IMR-90 (cell line): ENCODE data around the gene RBFOX2. TPM values are rescaled to one million over a fixed set of nuclear protein-coding genes. Genes with fewer than 3 reads are reported as not detected.

Experiments
- ATAC-seq: fragments of 200-7000 bp; cut with Tn5 transposase; 2 replicates; pipeline ENCODE4 v1.9.1; 2020; ENCODE audit warnings: low read depth, mild to moderate bottlenecking, moderate library complexity
- BruUV-seq: library from RNA; stranded (reverse); fragments of 400-500 nt; replicated peaks from 2 replicates; lab custom pipeline; 2021; lab: Mats Ljungman, UMichigan
- CTCF ChIA-PET: fragments of 300-600 bp; formaldehyde crosslinking; extraction: SDS; loops from one replicate; lab custom pipeline; 2021; ENCODE audit warnings: antibody characterized with exemption; lab: Yijun Ruan, JAX
- POLR2A ChIA-PET: fragments of 300-600 bp; sonication (Branson Sonifier 250); formaldehyde crosslinking; loops from one replicate; lab custom pipeline; 2022; ENCODE audit warnings: antibody characterized with exemption; ENCODE audit not compliant: unreplicated experiment; lab: Charles Lee
- DNase-seq: peaks from one replicate; pipeline ENCODE4 v3.0.0; 2013
- H2AFZ ChIP-seq: replicated peaks from 2 replicates; pipeline ENCODE3; 2013; ENCODE audit warnings: low read length, mild to moderate bottlenecking; ENCODE audit not compliant: poor library complexity
- H2AK5ac ChIP-seq: 2 replicates; pipeline ENCODE4 v1.6.1; 2013; ENCODE audit warnings: low read depth, low read length, inconsistent platforms
- H2AK9ac ChIP-seq: replicated peaks from 2 replicates; pipeline ENCODE3; 2013; ENCODE audit warnings: mild to moderate bottlenecking, low read depth, low read length, moderate library complexity; ENCODE audit not compliant: poor library complexity
- H2BK120ac ChIP-seq: 2 replicates; pipeline ENCODE4 v1.6.1; 2013; ENCODE audit warnings: low read depth, low read length, inconsistent platforms
- H2BK15ac ChIP-seq: 3 replicates; pipeline ENCODE4 v1.6.1; 2013; ENCODE audit warnings: low read depth, low read length, inconsistent platforms
- H2BK20ac ChIP-seq: 2 replicates; pipeline ENCODE4 v1.6.1; 2013; ENCODE audit warnings: low read depth, mild to moderate bottlenecking, inconsistent platforms, low read length, moderate library complexity
- H2BK5ac ChIP-seq: 2 replicates; pipeline ENCODE4 v1.6.1; 2013; ENCODE audit warnings: mild to moderate bottlenecking, low read depth, low read length, inconsistent platforms; ENCODE audit not compliant: poor library complexity, severe bottlenecking
- H3K14ac ChIP-seq: replicated peaks from 2 replicates; pipeline ENCODE4 v1.6.1; 2013; ENCODE audit warnings: low read depth, low read length, inconsistent platforms
- H3K18ac ChIP-seq: 2 replicates; pipeline ENCODE4 v1.6.1; 2013; ENCODE audit warnings: low read depth, low read length, control low read depth
- H3K23ac ChIP-seq: 2 replicates; pipeline ENCODE4 v1.6.1; 2013; ENCODE audit warnings: low read depth, low read length, inconsistent platforms
- H3K27ac ChIP-seq: 2 replicates; pipeline ENCODE4 v1.5.1; 2013; ENCODE audit warnings: mild to moderate bottlenecking, control low read depth, low read length; ENCODE audit not compliant: insufficient read depth
- H3K27me3 ChIP-seq: 2 replicates; pipeline ENCODE4 v1.6.1; 2013; ENCODE audit warnings: low read length; ENCODE audit not compliant: control insufficient read depth, insufficient read depth
- H3K36me3 ChIP-seq: 2 replicates; pipeline ENCODE4 v1.6.1; 2013; ENCODE audit warnings: low read length, mixed read lengths; ENCODE audit not compliant: control insufficient read depth, insufficient read depth
- H3K4ac ChIP-seq: 2 replicates; pipeline ENCODE4 v1.6.1; 2013; ENCODE audit warnings: low read depth, low read length, inconsistent platforms
- H3K4me1 ChIP-seq: 2 replicates; pipeline ENCODE4 v1.6.1; 2013; ENCODE audit warnings: low read length, mixed read lengths; ENCODE audit not compliant: control insufficient read depth, insufficient read depth
- H3K4me2 ChIP-seq: 2 replicates; pipeline ENCODE4 v1.6.1; 2013; ENCODE audit warnings: low read depth, mild to moderate bottlenecking, control low read depth, low read length, moderate library complexity
- H3K4me3 ChIP-seq: 2 replicates; pipeline ENCODE4 v1.5.1; 2013; ENCODE audit warnings: low read depth, mild to moderate bottlenecking, control low read depth, low read length, moderate library complexity; ENCODE audit not compliant: insufficient read depth
- H3K56ac ChIP-seq: 2 replicates; pipeline ENCODE4 v1.6.1; 2013; ENCODE audit warnings: low read length, inconsistent platforms; ENCODE audit not compliant: insufficient read depth; ENCODE audit errors: extremely low read depth
- H3K79me1 ChIP-seq, 2 experiments: 2 replicates each; pipeline ENCODE4 v1.6.1; 2013; ENCODE audit warnings: low read length in 2 of 2, inconsistent platforms in 1 of 2, low read depth in 1 of 2
- H3K9ac ChIP-seq: 2 replicates; pipeline ENCODE4 v1.6.1; 2013; ENCODE audit warnings: low read depth, low read length, control low read depth
- H3K9me1 ChIP-seq: 2 replicates; pipeline ENCODE4 v1.6.1; 2013; ENCODE audit warnings: low read length, inconsistent platforms; ENCODE audit not compliant: insufficient read depth
- H3K9me3 ChIP-seq: 2 replicates; pipeline ENCODE4 v1.6.1; 2013; ENCODE audit warnings: low read length; ENCODE audit not compliant: control insufficient read depth, insufficient read depth
- H4K20me1 ChIP-seq: 2 replicates; pipeline ENCODE4 v1.6.1; 2013; ENCODE audit warnings: low read length, inconsistent platforms; ENCODE audit not compliant: insufficient read depth
- H4K5ac ChIP-seq: 2 replicates; pipeline ENCODE4 v1.6.1; 2013; ENCODE audit warnings: mild to moderate bottlenecking, low read depth, low read length, control low read depth
- H4K8ac ChIP-seq, 2 experiments: 2 replicates each; pipeline ENCODE4 v1.6.1; 2013; ENCODE audit warnings: low read depth in 2 of 2, low read length in 2 of 2, control low read depth in 1 of 2, inconsistent platforms in 1 of 2
- H4K91ac ChIP-seq: 2 replicates; pipeline ENCODE4 v1.6.1; 2013; ENCODE audit warnings: low read depth, low read length, inconsistent platforms; ENCODE audit not compliant: insufficient read depth
- BHLHE40 ChIP-seq: fragments of 150-350 bp; IDR thresholded peaks from 2 replicates; pipeline ENCODE4 v1.6.1; 2016; ENCODE audit warnings: mild to moderate bottlenecking, low read depth, low read length
- CEBPB ChIP-seq: IDR thresholded peaks from 2 replicates; pipeline ENCODE4 v1.6.1; 2012; ENCODE audit warnings: low read depth, low read length, improper control_type of control experiment
- CHD1 ChIP-seq: IDR thresholded peaks from 2 replicates; pipeline ENCODE4 v1.6.1; 2012; ENCODE audit warnings: low read depth, low read length, improper control_type of control experiment
- FOS ChIP-seq: fragments of 150-350 bp; IDR thresholded peaks from 2 replicates; pipeline ENCODE4 v1.6.1; 2016; ENCODE audit warnings: low read depth, low read length
- MAZ ChIP-seq: IDR thresholded peaks from 2 replicates; pipeline ENCODE4 v1.6.1; 2012; ENCODE audit warnings: low read depth, mild to moderate bottlenecking, low read length, improper control_type of control experiment, moderate library complexity, borderline replicate concordance
- MXI1 ChIP-seq: IDR thresholded peaks from 2 replicates; pipeline ENCODE4 v1.6.1; 2012; ENCODE audit warnings: low read depth, mild to moderate bottlenecking, low read length, moderate library complexity, borderline replicate concordance
- NFE2L2 ChIP-seq: fragments of 150-350 bp; IDR thresholded peaks from 2 replicates; pipeline ENCODE4 v1.6.1; 2016; ENCODE audit warnings: low read depth, mild to moderate bottlenecking, low read length
- POLR2A ChIP-seq: IDR thresholded peaks from 2 replicates; pipeline ENCODE4 v1.6.1; 2012; ENCODE audit warnings: mild to moderate bottlenecking, low read depth, low read length
- RAD21 ChIP-seq: IDR thresholded peaks from 2 replicates; pipeline ENCODE4 v1.6.1; 2012; ENCODE audit warnings: low read length, improper control_type of control experiment
- WGBS, 2 experiments: methylation state at CpG; one replicate each; pipeline versions ENCODE4 v1.1.5 to v1.1.7; 2013; ENCODE audit warnings: missing lambda C conversion rate in 2 of 2; ENCODE audit not compliant: insufficient read length in 1 of 2; ENCODE audit errors: extremely low coverage in 2 of 2; 5-methylcytosine and 5-hydroxymethylcytosine counted together
- dilution Hi-C: fragments of 300-500 bp; cut with HindIII; formaldehyde crosslinking; loops from one replicate; pipeline ENCODE4 v1.14.3; 2018; ENCODE audit warnings: low sequenced_read_pairs; ENCODE audit not compliant: unreplicated experiment
- in situ Hi-C: fragments of 300-500 bp; cut with MboI; formaldehyde crosslinking; loops from 3 replicates; pipeline ENCODE4 v1.14.3; 2019; ENCODE audit warnings: low sequenced_read_pairs, inconsistent platforms, mixed read lengths
- intact Hi-C: fragments of 100-400 bp; cut with micrococcal nuclease; formaldehyde crosslinking; loops from 2 replicates; pipeline ENCODE4 v1.10.0; 2022
- polyA plus RNA-seq, 3 experiments: library from polyadenylated mRNA; depleted of rRNA; stranded (reverse); fragments of >200 nt; gene quantifications; 2 replicates each; pipeline ENCODE4 v1.2.3, GENCODE V29; 2012; ENCODE audit warnings: low replicate concordance in 1 of 3
- total RNA-seq: library from RNA; depleted of rRNA; stranded (reverse); fragments of >200 nt; gene quantifications from 2 replicates; pipeline ENCODE4 v1.2.3, GENCODE V29; 2012
- TF ChIP-seq, protein P1 (sequence below): conservative IDR thresholded peaks from 2 replicates; pipeline ENCODE4 v1.5.1; 2012; ENCODE audit warnings: mild to moderate bottlenecking, low read depth, low read length, improper control_type of control experiment

RBFOX2 gene
- total and polyA plus RNA-seq, 2 of the 4 experiments (the other 2 are of a cell fraction): 146 to 178 TPM

DNA sequence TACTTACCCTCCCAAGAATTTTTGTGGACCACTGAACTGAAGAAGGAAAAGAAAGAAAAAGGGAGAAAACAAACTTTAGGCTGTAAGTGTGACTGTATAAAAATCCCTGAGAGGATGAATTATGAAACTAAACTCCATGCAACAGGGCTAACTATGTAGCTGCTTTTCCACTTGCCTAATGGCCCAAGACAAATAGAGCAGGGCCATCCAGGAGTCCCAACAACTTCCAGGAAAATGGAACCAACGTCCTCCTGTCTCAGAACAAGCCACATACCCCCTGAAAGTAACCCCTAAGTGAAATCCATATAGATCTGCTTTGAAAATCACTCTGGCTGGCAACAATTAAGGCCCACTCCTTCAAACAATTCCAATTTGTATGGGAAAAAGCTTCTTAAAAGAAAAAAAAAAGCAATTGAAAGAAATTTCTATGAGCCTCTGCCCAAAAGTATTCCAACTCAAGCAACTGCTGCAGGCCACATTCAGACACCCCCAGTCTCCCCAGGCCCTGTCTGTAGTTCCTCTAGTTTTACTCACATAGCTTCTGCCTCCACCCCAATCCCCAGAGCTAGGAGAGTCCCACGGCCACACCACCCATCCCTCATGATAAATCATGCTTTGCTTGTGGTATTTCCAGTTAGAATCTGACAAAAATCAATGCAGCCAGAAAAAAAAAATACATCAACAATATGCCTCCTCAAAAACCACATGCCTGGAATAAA lies 12.7 kb downstream of the RBFOX2 start:
- Histone ChIP-seq H3K79me1 (peaks cover 39 to 67% of the 10 kb centered on the region in 2 experiments), H4K8ac (no peak overlapping the region), H4K91ac (no peak overlapping the region), H4K5ac (no peak overlapping the region), H3K18ac (no peak overlapping the region), H3K4me3 (no peak overlapping the region), H3K9me1 (peaks cover 4% of the 10 kb centered on the region; the same call in 1 of the 2 replicates), H2BK20ac (no peak overlapping the region), H2AK5ac (no peak overlapping the region; the same call in 1 of the 2 replicates), H2BK120ac (no peak overlapping the region), H2AK9ac (no peak overlapping the region), H2BK5ac (no peak overlapping the region), H3K36me3 (no peaks in the 10 kb centered on the region), H3K27ac (no peak overlapping the region), H3K23ac (peak overlapping the region; percentile 60), H2BK15ac (no peak overlapping the region), H3K4ac (peak overlapping the region; percentile 26; the same call in 1 of the 2 replicates), H4K20me1 (peaks cover 65% of the 10 kb centered on the region), H3K4me2 (0 out of 2 replicates have a peak overlapping the region, but pooled peaks have one; percentile 43), H3K9me3 (no peaks in the 10 kb centered on the region), H3K14ac (0 out of 2 replicates have a peak overlapping the region, but pooled peaks have one; percentile 24), H3K4me1 (peaks cover 13% of the 10 kb centered on the region), H3K27me3 (no peaks in the 10 kb centered on the region), H3K9ac (no peak overlapping the region), H3K56ac (no peak overlapping the region), H2AFZ (no peak overlapping the region)
- WGBS, 2 experiments: no CpG with 5 or more reads among the region's 2 CpGs
- intact Hi-C loops (no loop called here), dilution Hi-C loops (no loop called here), in situ Hi-C loops (no loop called here)
- ATAC-seq (no peak), DNase-seq (no peak)
- POLR2A ChIA-PET: no interaction called here
- CTCF ChIA-PET: interaction anchor here (1.4 to 1.5 kb wide), 2 partner anchors 11 to 50 kb away, joined by 6 to 9 read pairs; no protein-coding TSS in a partner anchor
- BruUV-seq: no TSS peak
- TF ChIP-seq CEBPB (no peak), FOS (no peak), MAZ (no peak), NFE2L2 (no peak), MXI1 (no peak), CHD1 (no peak), BHLHE40 (no peak), RAD21 (no peak), POLR2A (no peak)
- TF ChIP-seq, protein P1, sequence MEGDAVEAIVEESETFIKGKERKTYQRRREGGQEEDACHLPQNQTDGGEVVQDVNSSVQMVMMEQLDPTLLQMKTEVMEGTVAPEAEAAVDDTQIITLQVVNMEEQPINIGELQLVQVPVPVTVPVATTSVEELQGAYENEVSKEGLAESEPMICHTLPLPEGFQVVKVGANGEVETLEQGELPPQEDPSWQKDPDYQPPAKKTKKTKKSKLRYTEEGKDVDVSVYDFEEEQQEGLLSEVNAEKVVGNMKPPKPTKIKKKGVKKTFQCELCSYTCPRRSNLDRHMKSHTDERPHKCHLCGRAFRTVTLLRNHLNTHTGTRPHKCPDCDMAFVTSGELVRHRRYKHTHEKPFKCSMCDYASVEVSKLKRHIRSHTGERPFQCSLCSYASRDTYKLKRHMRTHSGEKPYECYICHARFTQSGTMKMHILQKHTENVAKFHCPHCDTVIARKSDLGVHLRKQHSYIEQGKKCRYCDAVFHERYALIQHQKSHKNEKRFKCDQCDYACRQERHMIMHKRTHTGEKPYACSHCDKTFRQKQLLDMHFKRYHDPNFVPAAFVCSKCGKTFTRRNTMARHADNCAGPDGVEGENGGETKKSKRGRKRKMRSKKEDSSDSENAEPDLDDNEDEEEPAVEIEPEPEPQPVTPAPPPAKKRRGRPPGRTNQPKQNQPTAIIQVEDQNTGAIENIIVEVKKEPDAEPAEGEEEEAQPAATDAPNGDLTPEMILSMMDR: no peak
